WTC11 (cell line): ENCODE data around the gene OSCAR. TPM values are rescaled to one million over a fixed set of nuclear protein-coding genes. Genes with fewer than 3 reads are reported as not detected.

ENCODE experiments used
- AFF4 ChIP-seq: sonication (generic); formaldehyde crosslinking; IDR thresholded peaks from 2 replicates; pipeline ENCODE4 v1.8.1; 2023; ENCODE audit warnings: mild to moderate bottlenecking, missing genetic modification reagents, borderline replicate concordance
- AR ChIP-seq: fragments of 250-450 bp; sonication (Bioruptor Pico); IDR thresholded peaks from 2 replicates; pipeline ENCODE4 v1.9.0; 2021; ENCODE audit warnings: mild to moderate bottlenecking
- ARID4B ChIP-seq: sonication (generic); formaldehyde crosslinking; IDR thresholded peaks from 2 replicates; pipeline ENCODE4 v1.8.0; 2023; ENCODE audit warnings: missing genetic modification reagents, mild to moderate bottlenecking, borderline replicate concordance
- ATF2 ChIP-seq: sonication (generic); formaldehyde crosslinking; IDR thresholded peaks from 2 replicates; pipeline ENCODE4 v1.8.1; 2022; ENCODE audit warnings: low read depth, missing genetic modification reagents, borderline replicate concordance
- E2F5 ChIP-seq: sonication (generic); formaldehyde crosslinking; IDR thresholded peaks from 2 replicates; pipeline ENCODE4 v1.8.1; 2022; ENCODE audit warnings: mild to moderate bottlenecking, moderate library complexity, missing genetic modification reagents
- ERG ChIP-seq: fragments of 250-450 bp; sonication (Bioruptor Pico); IDR thresholded peaks from 2 replicates; pipeline ENCODE4 v1.8.0; 2021; ENCODE audit warnings: mild to moderate bottlenecking
- ESRRA ChIP-seq: sonication (generic); formaldehyde crosslinking; IDR thresholded peaks from 2 replicates; pipeline ENCODE4 v1.8.1; 2022; ENCODE audit warnings: mild to moderate bottlenecking, missing genetic modification reagents, borderline replicate concordance
- FOXP4 ChIP-seq: sonication (generic); formaldehyde crosslinking; IDR thresholded peaks from 2 replicates; pipeline ENCODE4 v1.8.0; 2022; ENCODE audit warnings: mild to moderate bottlenecking, missing genetic modification reagents
- JUN ChIP-seq: sonication (generic); formaldehyde crosslinking; IDR thresholded peaks from 2 replicates; pipeline ENCODE4 v1.8.0; 2023; ENCODE audit warnings: mild to moderate bottlenecking, missing genetic modification reagents
- SP1 ChIP-seq: sonication (generic); formaldehyde crosslinking; conservative IDR thresholded peaks from 2 replicates; pipeline ENCODE4 v1.8.1; 2022; ENCODE audit warnings: missing genetic modification reagents
- TEAD1 ChIP-seq: sonication (generic); formaldehyde crosslinking; IDR thresholded peaks from 2 replicates; pipeline ENCODE4 v1.8.0; 2022; ENCODE audit warnings: mild to moderate bottlenecking, missing genetic modification reagents
- TEAD4 ChIP-seq: sonication (generic); formaldehyde crosslinking; IDR thresholded peaks from 2 replicates; pipeline ENCODE4 v1.8.0; 2022; ENCODE audit warnings: mild to moderate bottlenecking, missing genetic modification reagents
- TP53 ChIP-seq: sonication (generic); formaldehyde crosslinking; IDR thresholded peaks from 2 replicates; pipeline ENCODE4 v1.8.1; 2023; ENCODE audit warnings: mild to moderate bottlenecking, missing genetic modification reagents
- ZBTB43 ChIP-seq: sonication (generic); formaldehyde crosslinking; IDR thresholded peaks from 2 replicates; pipeline ENCODE4 v1.8.1; 2023; ENCODE audit warnings: mild to moderate bottlenecking, missing genetic modification reagents
- ZMAT4 ChIP-seq: fragments of 250-450 bp; sonication (Bioruptor Pico); IDR thresholded peaks from 2 replicates; pipeline ENCODE4 v1.9.0; 2021; ENCODE audit warnings: mild to moderate bottlenecking
- ZNF138 ChIP-seq: sonication (generic); formaldehyde crosslinking; conservative IDR thresholded peaks from 2 replicates; pipeline ENCODE4 v1.8.1; 2022; ENCODE audit warnings: mild to moderate bottlenecking, moderate library complexity, missing genetic modification reagents
- ZNF396 ChIP-seq: fragments of 250-450 bp; sonication (Bioruptor Pico); IDR thresholded peaks from 2 replicates; pipeline ENCODE4 v1.8.0; 2021; ENCODE audit warnings: mild to moderate bottlenecking, moderate library complexity, borderline replicate concordance
- ZNF423 ChIP-seq: fragments of 250-450 bp; sonication (Bioruptor Pico); IDR thresholded peaks from 2 replicates; pipeline ENCODE4 v2.1.2; 2022; ENCODE audit warnings: mild to moderate bottlenecking, moderate library complexity
- total RNA-seq: library from RNA; stranded (reverse); gene quantifications from 3 replicates; pipeline ENCODE4 v1.2.3, GENCODE V29; 2021

Gene OSCAR
- total RNA-seq, 1 experiment from 2014 or later, result 2.3 TPM

GRCh38 chr19:54102421-54103169 lies 2.0 kb upstream of the OSCAR start, which contains the start of gene NDUFA3 (continued):
- 0 out of 2 replicates have a peak, but pooled peaks have one; percentile 20 for TF ChIP-seq AFF4 (CRISPR knock-in tag)
- TF ChIP-seq ZNF423 (CRISPR knock-in tag), result no peak
- peak; percentile 70; the same call in 1 of the 2 replicates for TF ChIP-seq FOXP4 (CRISPR knock-in tag)
- no peak for TF ChIP-seq JUN (CRISPR knock-in tag)
- TF ChIP-seq ESRRA, result 0 out of 2 replicates have a peak, but pooled peaks have one; percentile 76
- no peak for TF ChIP-seq ZNF138
- TF ChIP-seq ZBTB43 (CRISPR knock-in tag), result peak; percentile 70; the same call in 1 of the 2 replicates
- TF ChIP-seq ZNF396 (CRISPR knock-in tag), result no peak
- peak; percentile 83 for TF ChIP-seq SP1
- peak; percentile 87; the same call in 1 of the 2 replicates for TF ChIP-seq E2F5 (CRISPR knock-in tag)
- TF ChIP-seq ZMAT4 (CRISPR knock-in tag), result no peak
- TF ChIP-seq ARID4B (CRISPR knock-in tag), result no peak
- TF ChIP-seq AR, result no peak
- TF ChIP-seq ERG (CRISPR knock-in tag), result no peak
- TF ChIP-seq TEAD4 (CRISPR knock-in tag), result no peak
- no peak for TF ChIP-seq ATF2 (CRISPR knock-in tag)
- no peak for TF ChIP-seq TEAD1
- TF ChIP-seq TP53, result 0 out of 2 replicates have a peak, but pooled peaks have one; percentile 55
